Activated CD4-positive, alpha-beta memory T cell treated with anti-CD3 and anti-CD28 coated beads for 36 hours (primary cell): ENCODE results near the gene CDK5. TPM values are rescaled to one million over a fixed set of nuclear protein-coding genes. Genes with fewer than 3 reads are reported as not detected.

ENCODE experiments used
- CTCF ChIA-PET: fragments of 350-600 bp; sonication (Branson Sonifier 250); formaldehyde crosslinking; loops from one replicate; lab custom pipeline; 2021; ENCODE audit warnings: antibody characterized with exemption, inconsistent platforms; lab: Charles Lee
- POLR2A ChIA-PET: fragments of 350-600 bp; sonication (Branson Sonifier 250); formaldehyde crosslinking; loops from one replicate; lab custom pipeline; 2021; ENCODE audit warnings: antibody characterized with exemption; lab: Charles Lee
- DNase-seq: peaks from one replicate; pipeline ENCODE4 v3.0.0-alpha.2; 2020
- H3K27ac Mint-ChIP-seq: one replicate; pipeline ENCODE4 v1.8.0; 2021; ENCODE audit warnings: mixed read lengths
- H3K27me3 Mint-ChIP-seq: one replicate; pipeline ENCODE4 v1.8.0; 2021; ENCODE audit warnings: mixed read lengths
- H3K36me3 Mint-ChIP-seq: one replicate; pipeline ENCODE4 v1.8.0; 2021; ENCODE audit warnings: mixed read lengths
- H3K4me1 Mint-ChIP-seq: one replicate; pipeline ENCODE4 v1.8.0; 2021; ENCODE audit warnings: low read depth, mixed read lengths
- H3K4me3 Mint-ChIP-seq: one replicate; pipeline ENCODE4 v1.8.0; 2021; ENCODE audit warnings: mild to moderate bottlenecking, mixed read lengths
- H3K9me3 Mint-ChIP-seq: one replicate; pipeline ENCODE4 v1.8.0; 2021; ENCODE audit warnings: mixed read lengths
- intact Hi-C: fragments of 100-400 bp; cut with micrococcal nuclease; formaldehyde crosslinking; loops from one replicate; pipeline ENCODE4 v1.15.1; 2023
- total RNA-seq, 2 experiments: library from RNA; stranded (reverse); gene quantifications; one replicate each; pipeline ENCODE4 v1.2.3, GENCODE V29; 2021

Gene CDK5
- total RNA-seq, 2 experiments from 2014 or later = 12.8 to 14.1 TPM

DNA sequence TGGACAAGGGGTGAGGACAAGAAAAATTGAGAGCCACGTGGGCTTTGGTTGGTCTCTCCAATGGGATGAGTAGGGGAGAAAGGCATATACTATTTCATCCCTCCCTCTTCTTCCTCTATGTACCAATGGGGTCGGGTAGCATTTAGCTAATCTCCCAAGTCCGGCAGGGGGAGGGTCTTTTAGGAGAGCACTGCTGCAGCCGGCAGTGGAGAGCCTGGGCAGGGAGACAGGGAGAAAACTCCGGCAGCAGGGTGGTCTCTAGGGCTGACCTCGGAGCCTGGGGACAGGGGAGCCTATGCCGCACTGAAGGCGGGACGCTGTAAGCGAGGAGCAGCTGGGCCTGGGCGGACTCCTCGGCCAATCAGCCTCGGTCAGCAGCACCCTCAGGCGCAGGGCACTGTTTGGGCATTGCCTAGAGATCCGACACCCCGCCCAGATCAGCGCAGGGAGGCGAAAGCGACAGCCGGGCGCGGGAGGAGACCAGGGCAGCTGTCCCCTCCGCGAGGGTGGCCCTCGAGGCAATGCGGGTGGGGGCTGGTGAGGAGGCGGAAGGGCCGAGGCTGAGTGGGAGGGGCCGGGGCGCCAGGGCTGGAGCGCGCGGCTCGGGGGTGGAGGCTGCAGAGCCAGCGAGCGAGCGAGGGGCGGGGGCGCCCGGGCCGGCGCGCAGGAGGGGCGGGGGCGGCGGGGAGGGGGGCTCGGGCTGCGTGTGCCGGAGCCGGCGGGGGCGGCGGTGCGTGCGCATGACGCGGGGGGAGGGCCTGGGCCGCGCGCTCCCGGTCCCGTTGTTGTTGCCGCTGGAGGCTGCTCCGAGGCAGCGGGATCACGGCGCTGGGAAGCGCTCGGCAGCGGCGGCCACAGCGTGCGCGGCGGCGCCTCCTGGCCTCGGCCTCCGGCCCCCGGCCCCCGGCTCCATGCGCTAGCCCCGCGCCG is 28.3 kb upstream of the CDK5 start, which contains the start of gene AGAP3:
TSS of gene AGAP3 (plus strand) at position 785 of the 930 bp plus-strand sequence. CDS start 267 bp downstream, outside the sequence.
- intact Hi-C loops = no loop called here
- Mint-ChIP-seq H3K4me3 (peak within 1 kb of the TSS; percentile 82), H3K27ac (peak within 1 kb of the TSS; percentile 60), H3K4me1 (peaks cover 38% of the 10 kb centered on the region), H3K9me3 (no peaks in the 10 kb centered on the region), H3K36me3 (no peaks in the 10 kb centered on the region), H3K27me3 (peaks cover 5% of the 10 kb centered on the region)
- peak; percentile 59 for DNase-seq
- ChIA-PET CTCF (interaction anchor here (0.8 to 3.5 kb wide), 5 partner anchors 25 to 77 kb away, joined by 3 to 15 read pairs (median 9); no protein-coding TSS in a partner anchor), POLR2A (interaction anchor here (0.6 kb wide), 1 partner anchor 8 kb away, joined by 3 read pairs; no protein-coding TSS in a partner anchor)

- Mint-ChIP-seq H3K4me1 (peaks cover 38% of the 10 kb centered on the region), H3K9me3 (no peaks in the 10 kb centered on the region), H3K36me3 (no peaks in the 10 kb centered on the region), H3K4me3 (peak overlapping the region; percentile 79), H3K27me3 (peaks cover 5% of the 10 kb centered on the region), H3K27ac (no peak overlapping the region)
- ChIA-PET CTCF (interaction anchor here (0.8 to 2.7 kb wide), 5 partner anchors 25 to 76 kb away, joined by 3 to 10 read pairs (median 3); no protein-coding TSS in a partner anchor), POLR2A (no interaction called here)
- no peak for DNase-seq
- intact Hi-C loops = no loop called here
Measured at GRCh38 chr7:151085329-151085690, 27.6 kb upstream of the CDK5 start.

- Mint-ChIP-seq H3K27ac (no peak overlapping the region), H3K36me3 (peaks cover 2% of the 10 kb centered on the region), H3K27me3 (peaks cover 5% of the 10 kb centered on the region), H3K4me3 (peak overlapping the region; percentile 98), H3K4me1 (peaks cover 42% of the 10 kb centered on the region), H3K9me3 (no peaks in the 10 kb centered on the region)
- CTCF ChIA-PET = interaction anchor here (1.8 to 2.7 kb wide), 2 partner anchors 27 to 56 kb away, joined by 8 to 9 read pairs; partner anchors contain the start of gene ABCB8
- intact Hi-C loops = loop anchor here (1.0 kb wide), 1 partner anchor 55 kb away; the partner anchor contains the start of gene ABCB8
- POLR2A ChIA-PET = interaction anchor here (1.0 kb wide), 1 partner anchor 23 kb away, joined by 3 read pairs; no protein-coding TSS in a partner anchor
- DNase-seq = no peak
Measured at GRCh38 chr7:151083824-151084160, 26.1 kb upstream of the CDK5 start.

DNA sequence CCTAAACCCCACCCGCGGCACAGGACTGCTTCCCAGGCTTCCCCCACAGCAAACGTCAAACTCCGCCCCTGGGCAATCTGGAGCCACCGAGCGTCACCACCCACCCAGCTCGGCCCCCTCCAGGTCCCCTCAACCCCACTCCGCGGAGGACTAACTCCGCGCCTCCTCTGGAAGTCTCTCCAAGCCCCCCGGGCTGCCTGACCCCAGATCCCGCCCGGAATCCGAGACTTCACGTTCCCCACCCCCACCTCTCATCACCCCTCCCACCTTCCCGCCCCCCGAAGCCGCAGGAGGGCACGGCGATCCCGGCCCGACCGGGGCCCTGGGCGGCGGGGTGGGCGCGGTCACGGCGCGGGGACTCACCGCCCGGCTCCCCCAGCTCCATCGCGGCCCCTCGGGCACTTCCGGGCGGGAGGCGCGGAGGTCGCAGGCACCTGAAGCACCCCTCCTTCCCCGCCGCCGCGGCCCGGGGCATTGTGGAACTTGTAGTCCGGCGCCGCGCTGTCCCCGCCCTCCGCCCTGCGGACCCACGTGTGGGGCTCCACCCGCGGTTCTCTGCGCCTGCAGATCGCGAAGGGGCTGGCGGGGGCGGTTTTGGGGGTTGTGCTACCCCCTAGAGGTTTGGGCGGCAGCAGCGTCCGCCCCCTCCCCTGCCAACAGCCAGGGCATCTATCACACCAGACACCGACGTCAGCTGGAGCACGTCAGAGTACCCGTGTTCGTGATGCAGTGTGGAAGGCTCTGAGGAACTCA is 25.6 kb upstream of the CDK5 start, which contains the start of gene TMUB1:
TSS of gene TMUB1 (minus strand) at position 423 of the 753 bp plus-strand sequence. CDS start 930 bp downstream, outside the sequence.
- Mint-ChIP-seq H3K4me1 (peaks cover 39% of the 10 kb centered on the region), H3K36me3 (peaks cover 3% of the 10 kb centered on the region), H3K27ac (peak within 1 kb of the TSS; percentile 78), H3K27me3 (peaks cover 5% of the 10 kb centered on the region), H3K9me3 (no peaks in the 10 kb centered on the region), H3K4me3 (peak within 1 kb of the TSS; percentile 98)
- ChIA-PET CTCF (interaction anchor here (1.8 to 2.7 kb wide), 2 partner anchors 27 to 55 kb away, joined by 8 to 9 read pairs; partner anchors contain the start of gene ABCB8), POLR2A (interaction anchor here (0.6 to 1.0 kb wide), 2 partner anchors 23 to 25 kb away, joined by 3 read pairs; no protein-coding TSS in a partner anchor)
- peak; percentile 85 for DNase-seq
- intact Hi-C loops = loop anchor here (1.0 kb wide), 1 partner anchor 55 kb away; the partner anchor contains the start of gene ABCB8

GRCh38 chr7:151082141-151083070 is 24.7 kb upstream of the CDK5 start:
- intact Hi-C loops = loop anchor here (1.0 kb wide), 1 partner anchor 54 kb away; the partner anchor contains the start of gene ABCB8
- CTCF ChIA-PET = interaction anchor here (1.8 kb wide), 1 partner anchor 54 kb away, joined by 8 read pairs; the partner anchor contains the start of gene ABCB8
- POLR2A ChIA-PET = interaction anchor here (0.6 kb wide), 1 partner anchor 24 kb away, joined by 3 read pairs; no protein-coding TSS in a partner anchor
- H3K36me3 Mint-ChIP-seq = peaks cover 6% of the 10 kb centered on the region
- H3K27me3 Mint-ChIP-seq = peaks cover 5% of the 10 kb centered on the region
- peak overlapping the region; percentile 78 for H3K27ac Mint-ChIP-seq
- peak overlapping the region; percentile 98 for H3K4me3 Mint-ChIP-seq
- H3K4me1 Mint-ChIP-seq = peaks cover 38% of the 10 kb centered on the region
- H3K9me3 Mint-ChIP-seq = no peaks in the 10 kb centered on the region
- DNase-seq = no peak

DNA sequence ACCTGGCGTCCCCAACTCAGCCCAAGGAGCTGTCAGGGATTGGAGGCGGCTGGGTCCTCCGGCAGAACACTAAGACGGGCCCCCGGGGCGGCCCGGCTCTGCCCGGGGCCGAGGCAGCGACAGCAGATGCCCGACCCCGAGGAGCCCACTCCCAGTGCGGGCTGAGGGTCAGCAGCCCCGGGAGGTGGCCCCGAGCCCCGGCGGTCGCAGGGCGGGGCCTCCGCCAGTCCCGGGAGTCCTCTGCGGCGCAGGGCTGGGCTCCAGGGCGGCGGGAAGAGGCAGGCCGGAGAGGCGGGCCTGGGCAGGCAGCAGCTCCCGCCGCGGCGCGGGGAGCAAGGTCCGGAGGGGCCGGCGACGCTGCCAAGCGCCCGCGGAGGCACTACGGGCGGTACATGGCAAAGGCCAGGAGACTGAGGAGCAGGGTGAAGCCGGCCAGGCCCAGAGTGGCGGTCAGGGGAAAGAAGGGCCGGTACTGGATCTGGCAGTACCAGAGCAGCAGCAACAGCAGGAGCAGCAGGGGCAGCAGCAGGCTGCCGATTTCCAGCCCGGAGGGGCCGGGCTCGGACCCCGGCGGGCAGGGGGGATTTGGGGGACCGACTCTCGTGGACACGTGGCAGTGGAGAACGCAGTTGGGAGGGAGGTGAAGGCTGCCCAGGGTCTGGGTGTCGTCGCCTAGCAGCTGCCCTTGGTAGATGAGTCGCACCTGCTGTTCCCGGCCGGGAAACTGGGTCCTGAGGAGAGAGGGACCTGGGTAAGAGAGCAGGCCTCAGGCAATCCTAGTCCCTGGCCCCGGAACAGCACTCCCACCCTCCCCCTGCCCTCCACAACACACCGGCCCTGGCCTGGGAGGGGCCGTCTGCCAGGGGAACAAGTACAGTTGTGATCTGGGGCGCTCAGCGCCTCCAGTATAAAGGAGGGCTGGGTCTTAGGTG is 23.7 kb upstream of the CDK5 start:
- H3K4me3 Mint-ChIP-seq = peak overlapping the region; percentile 98
- intact Hi-C loops = loop anchor here (2.0 kb wide), 2 partner anchors 151 to 269 kb away; partner anchors contain the start of gene CHPF2
- H3K9me3 Mint-ChIP-seq = no peaks in the 10 kb centered on the region

DNA sequence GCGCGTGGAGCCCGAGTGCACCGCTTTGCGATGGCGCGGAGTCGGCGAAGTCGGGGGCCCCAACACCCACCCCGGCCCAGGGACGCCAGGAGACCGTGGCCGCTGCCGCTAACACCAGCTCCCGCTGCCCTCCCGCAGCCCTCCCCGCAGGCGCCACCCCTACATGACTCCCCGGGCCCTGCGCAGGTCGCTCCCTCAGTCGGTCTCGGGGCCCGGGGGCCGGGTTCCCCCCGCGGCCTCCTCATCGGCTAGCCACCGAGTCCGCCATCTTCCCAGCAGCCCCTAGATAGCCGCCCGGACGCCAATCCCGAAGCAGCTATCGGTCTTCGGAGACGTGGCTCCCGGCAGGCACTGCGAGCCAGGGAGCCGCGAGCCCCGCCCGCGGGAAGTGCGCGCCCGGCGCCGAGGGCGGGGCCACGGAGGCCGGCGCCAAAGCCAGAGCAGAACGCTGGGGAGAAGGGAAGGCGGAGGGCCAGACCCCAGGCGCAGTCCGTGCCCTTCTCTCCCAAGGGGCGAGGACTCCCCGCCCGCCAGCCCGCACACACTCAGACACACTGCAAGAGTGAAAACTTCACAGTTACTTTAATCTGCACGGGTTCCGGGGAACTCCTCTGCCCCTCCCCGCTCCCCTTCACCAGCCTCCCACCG is 22.9 kb upstream of the CDK5 start, which contains the start of gene FASTK:
TSS of gene FASTK (minus strand) at position 288 of the 648 bp plus-strand sequence. CDS start at position 245, 43 bp downstream.
- POLR2A ChIA-PET = interaction anchor here (0.7 to 1.5 kb wide), 4 partner anchors 9 to 62 kb away, joined by 3 to 5 read pairs (median 4); partner anchors contain the start of gene ATG9B
- peak within 1 kb of the TSS; percentile 98 for H3K4me3 Mint-ChIP-seq
- H3K27me3 Mint-ChIP-seq = peaks cover 5% of the 10 kb centered on the region

More for the DNA sequence above, 23.7 kb upstream of the CDK5 start:
- peaks cover 38% of the 10 kb centered on the region for H3K4me1 Mint-ChIP-seq
- ChIA-PET POLR2A (interaction anchor here (0.7 to 1.5 kb wide), 4 partner anchors 8 to 63 kb away, joined by 3 to 5 read pairs (median 4); partner anchors contain the start of gene ATG9B), CTCF (interaction anchor here (0.9 to 1.6 kb wide), 3 partner anchors 29 to 163 kb away, joined by 3 to 9 read pairs (median 4); no protein-coding TSS in a partner anchor)
- H3K27me3 Mint-ChIP-seq = peaks cover 5% of the 10 kb centered on the region
- peaks cover 6% of the 10 kb centered on the region for H3K36me3 Mint-ChIP-seq
- DNase-seq = no peak
- H3K27ac Mint-ChIP-seq = peak overlapping the region; percentile 70

GRCh38 chr7:151080067-151080521 is 22.4 kb upstream of the CDK5 start:
- Mint-ChIP-seq H3K9me3 (no peaks in the 10 kb centered on the region), H3K36me3 (peaks cover 13% of the 10 kb centered on the region), H3K27ac (peak overlapping the region; percentile 86), H3K4me1 (peaks cover 32% of the 10 kb centered on the region), H3K4me3 (peak overlapping the region; percentile 93), H3K27me3 (peaks cover 2% of the 10 kb centered on the region)
- DNase-seq = no peak
- POLR2A ChIA-PET = interaction anchor here (1.0 to 1.5 kb wide), 3 partner anchors 10 to 55 kb away, joined by 3 to 5 read pairs (median 5); partner anchors contain the start of gene ATG9B
- CTCF ChIA-PET = interaction anchor here (0.9 to 1.6 kb wide), 3 partner anchors 30 to 164 kb away, joined by 3 to 9 read pairs (median 4); no protein-coding TSS in a partner anchor
- intact Hi-C loops = loop anchor here (1.0 to 2.0 kb wide), 4 partner anchors 22 to 271 kb away; partner anchors contain the start of genes ABCF2 and CHPF2

More for the DNA sequence above, 22.9 kb upstream of the CDK5 start, which contains the start of gene FASTK:
- DNase-seq = peak; percentile 93
- Mint-ChIP-seq H3K27ac (peak within 1 kb of the TSS; percentile 86), H3K4me1 (peaks cover 35% of the 10 kb centered on the region), H3K9me3 (no peaks in the 10 kb centered on the region), H3K36me3 (peaks cover 11% of the 10 kb centered on the region)
- intact Hi-C loops = loop anchor here (1.0 to 2.0 kb wide), 4 partner anchors 22 to 270 kb away; partner anchors contain the start of genes ABCF2 and CHPF2
- CTCF ChIA-PET = interaction anchor here (0.9 to 1.6 kb wide), 3 partner anchors 30 to 163 kb away, joined by 3 to 9 read pairs (median 4); no protein-coding TSS in a partner anchor
